ENCODE measurements around the gene PLBD1.
A peak's percentile ranks its signal among the peaks of the same experiment; 100 is the strongest.

The PLBD1 gene

DNA sequence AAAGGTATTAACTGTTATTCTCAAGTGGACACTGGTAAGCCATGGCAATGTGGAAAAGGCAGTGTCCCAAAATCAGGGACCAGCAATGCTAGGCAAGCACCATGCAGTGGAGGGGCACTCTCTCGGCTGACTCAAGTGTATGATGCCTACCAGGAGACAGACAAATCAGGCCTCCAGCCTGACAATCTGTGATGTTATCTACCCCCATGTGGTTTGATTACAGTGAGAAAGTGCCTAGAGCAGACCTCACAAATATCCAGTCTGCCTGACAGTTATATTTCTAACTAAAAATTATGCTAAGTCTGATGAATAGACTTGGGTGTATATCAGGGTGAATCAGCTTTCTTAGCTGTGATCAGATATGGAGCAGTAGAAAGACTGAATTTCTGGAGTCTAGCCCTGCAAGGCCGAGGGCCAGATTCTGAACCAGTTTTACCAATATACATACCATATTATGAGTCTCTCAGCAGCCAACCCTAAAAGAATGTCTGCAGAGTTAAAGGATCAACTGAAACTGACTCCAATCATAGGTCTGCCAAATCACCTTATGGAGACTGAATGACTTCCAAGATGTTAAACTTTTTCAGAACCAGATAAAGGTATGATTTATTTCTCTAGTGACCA, 3.2 kb downstream of the PLBD1 start:
- DNase-seq: no peak

DNA sequence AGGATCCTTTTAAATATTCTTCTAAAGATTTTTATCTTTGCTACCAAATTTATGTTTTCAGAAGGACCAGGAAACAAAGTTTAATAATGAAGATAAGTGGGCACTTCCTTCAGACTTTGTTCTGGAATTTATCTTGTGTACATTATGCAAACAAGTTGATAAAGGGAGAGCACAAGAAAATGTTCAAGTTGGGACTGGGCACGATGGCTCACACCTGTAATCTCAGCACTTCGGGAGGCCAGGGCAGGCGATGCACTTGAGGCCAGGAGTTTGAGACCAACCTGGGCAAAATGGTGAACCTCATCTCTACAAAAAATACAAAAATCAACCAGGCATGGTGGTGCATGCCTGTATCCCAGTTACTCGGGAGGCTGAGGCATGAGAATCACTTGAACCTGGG, 4.6 kb downstream of the PLBD1 start:
- no peak for DNase-seq

DNA sequence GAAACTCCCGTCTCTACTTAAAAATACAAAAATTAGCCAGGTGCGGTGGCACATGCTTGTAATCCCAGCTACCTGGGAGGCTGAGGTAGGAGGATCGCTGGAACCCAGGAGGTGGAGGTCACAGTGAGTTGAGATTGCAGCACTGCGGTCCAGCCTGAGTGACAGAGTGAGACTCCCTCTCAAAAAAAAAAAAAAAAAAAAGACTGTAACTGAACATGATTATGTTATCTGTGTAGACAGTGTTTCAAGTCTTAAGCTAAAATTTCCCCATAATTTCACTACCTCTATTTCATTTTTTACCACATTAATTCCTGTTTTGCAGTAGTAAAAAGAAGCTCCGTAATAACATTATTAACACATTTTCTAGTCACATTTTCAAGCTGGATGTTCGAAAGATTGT, 5.4 kb downstream of the PLBD1 start:
- no peak for DNase-seq

DNA sequence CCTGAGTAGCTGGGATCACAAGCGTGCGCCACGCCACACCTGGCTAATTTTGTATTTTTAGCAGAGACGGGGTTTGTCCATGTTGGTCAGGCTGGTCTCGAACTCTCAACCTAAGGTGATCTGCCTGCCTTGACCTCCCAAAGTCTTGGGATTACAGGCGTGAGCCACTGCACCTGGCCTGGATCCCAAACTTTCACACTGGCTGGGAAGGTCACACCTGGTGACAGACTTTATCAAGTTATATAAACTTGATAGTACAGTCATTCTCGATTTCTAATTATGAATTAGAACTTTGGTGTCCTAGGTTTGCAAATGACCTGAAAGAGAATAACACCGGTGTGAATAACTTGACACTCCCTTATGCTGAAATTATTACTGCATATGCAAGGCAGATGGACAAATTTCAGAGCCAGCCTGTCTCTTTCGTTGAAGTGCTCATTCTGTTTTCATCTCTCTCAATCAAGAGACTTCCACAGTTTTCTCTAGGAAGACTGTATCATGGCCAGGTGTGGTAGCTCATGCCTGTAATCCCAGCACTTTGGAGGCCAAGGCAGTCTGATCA, 5.9 kb downstream of the PLBD1 start:
- no peak for DNase-seq

DNA sequence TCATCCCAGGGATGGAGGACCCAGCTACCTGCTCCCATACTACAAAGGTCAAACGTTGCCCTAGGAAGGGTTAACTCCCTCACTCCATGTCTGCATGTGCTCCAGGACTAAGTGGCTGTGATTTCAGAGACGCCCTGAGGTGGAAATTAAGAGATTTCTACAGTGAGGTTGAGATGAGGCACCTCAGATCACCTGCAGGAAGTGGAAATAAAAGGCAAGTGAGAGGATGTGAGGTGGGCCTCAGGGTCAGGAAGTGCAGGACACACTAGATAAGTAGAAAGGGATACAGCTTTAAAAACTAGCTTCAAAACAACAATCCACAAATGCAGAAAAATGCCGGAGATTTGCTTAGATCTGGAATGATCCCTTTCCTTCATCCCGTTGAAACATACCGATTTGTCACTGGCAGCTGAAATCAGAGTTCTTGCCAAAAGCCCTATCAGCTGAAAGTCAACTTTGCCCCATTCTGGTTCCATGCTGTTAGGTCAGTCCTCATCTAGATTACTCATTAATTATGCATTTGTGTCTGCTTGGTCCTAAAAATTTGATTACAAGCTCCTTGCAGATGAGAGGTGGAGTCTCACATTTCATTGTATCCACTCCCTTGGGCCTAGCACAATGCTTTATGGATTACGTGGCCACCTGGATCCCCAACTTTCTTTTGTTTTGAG, 6.6 kb downstream of the PLBD1 start:
- DNase-seq: no peak

DNA sequence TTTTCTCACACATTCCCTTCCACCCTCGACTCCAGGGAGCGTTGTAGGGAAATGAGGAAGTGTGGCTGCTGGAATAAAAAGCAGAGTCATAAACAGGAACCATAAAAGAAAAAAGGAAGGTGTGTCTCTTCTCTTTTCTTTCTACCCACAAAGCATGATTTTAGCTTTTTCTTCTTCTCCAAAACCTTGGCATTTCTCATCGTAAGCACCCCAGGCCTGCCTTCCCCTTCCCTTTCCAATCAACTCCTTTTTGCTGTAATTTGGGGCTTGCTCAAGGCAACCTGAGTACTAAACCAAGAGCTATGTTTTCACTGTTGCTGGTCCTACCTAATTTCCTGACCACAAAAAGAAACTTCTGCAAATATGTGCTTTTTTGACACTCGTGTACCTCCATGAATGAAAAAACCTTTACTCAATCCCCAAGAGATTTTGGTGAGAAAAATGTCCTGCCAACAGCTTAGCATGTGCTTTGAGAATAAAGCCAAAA, 9.2 kb downstream of the PLBD1 start:
- DNase-seq: no peak

DNA sequence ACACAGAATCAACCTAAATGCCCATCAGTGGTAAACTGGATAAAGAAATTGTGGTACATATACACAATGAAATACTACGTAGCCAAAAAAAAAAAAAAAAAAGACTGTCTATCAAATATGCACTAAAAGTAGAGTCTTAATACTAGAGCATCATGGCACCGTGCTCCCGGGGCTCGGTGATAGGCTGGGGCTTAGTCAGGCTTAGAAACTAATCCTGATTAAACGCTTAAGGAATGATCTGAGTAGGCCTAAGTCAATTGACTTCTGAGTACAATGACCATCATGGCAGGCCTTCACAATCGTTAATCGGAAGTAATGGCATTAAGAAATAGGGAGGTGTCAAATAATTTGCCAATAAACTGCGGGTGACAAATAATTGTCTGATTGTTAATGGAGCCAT, 9.7 kb downstream of the PLBD1 start:
- no peak for DNase-seq

DNA sequence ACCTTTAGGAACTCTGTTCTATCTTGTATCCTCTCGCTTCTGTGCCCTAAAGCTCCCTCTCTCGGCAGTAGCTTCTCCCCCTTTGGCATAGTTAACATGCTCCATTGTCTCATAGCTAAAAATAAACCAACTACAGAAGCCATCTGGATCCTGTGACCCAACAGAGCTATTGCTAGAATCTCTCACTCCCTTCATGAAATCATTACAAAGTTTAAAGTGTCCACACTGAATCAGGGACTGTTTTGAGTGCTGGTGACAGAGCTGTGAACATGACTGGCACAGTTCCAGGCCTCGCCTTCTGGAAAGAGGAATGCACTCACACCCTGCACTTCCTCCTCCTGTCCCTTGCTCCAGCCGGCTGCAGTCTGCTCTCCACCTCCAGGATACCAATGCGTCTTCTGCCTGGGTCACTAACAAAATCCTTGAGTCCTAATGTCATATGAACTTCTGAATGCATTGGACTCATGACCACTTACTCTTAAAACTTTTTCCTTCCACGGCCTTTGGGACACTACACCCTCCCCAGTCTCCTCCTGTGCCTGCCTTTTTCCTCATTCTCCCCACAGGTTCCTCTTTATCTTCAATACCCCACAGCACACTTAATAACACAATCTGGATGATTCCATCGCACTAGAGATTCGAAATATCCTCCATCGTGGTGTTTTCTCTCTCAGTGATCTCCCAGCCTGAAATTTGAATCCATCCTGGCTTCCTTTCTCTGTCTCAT, 13.2 kb downstream of the PLBD1 start:
- DNase-seq: peak; percentile 77

DNA sequence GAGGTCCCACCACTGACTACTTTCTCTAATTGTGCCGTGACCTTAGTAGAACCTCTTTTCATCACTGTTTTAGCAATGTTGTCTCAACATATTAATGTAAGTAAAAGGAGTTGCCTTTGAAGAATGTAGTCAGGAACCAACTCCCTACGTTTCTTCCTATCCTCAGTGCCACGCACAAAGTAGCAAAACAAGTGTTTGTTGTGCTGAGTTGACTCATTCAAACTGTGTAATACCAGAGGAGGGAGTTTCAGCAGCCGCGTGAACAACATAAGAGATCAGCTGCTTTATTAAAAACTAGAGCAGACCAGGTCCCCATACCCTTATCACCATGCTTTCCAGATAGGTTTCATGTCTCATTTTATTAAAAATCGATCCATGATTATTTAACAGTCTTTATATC, 19.1 kb downstream of the PLBD1 start:
- DNase-seq: no peak

DNA sequence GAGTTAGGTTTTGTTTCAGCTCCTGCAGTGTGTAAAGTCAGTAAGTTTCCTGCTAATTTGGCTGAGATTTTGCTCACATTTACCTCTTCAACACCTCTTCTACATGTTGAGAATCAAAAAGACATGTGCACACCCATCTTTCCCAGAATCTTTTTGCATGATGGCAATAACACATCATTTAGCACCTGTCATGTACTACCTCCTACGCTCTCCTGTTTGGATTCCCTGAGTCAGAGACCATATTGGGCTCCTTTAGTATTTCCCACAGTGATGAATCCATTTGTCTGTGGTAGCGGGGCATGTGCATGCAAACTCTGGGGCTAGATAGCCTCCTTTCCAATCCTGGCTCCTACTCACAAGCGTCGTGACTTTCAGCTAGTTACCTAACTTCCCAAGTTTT, 20.1 kb downstream of the PLBD1 start:
- no peak for DNase-seq

DNA sequence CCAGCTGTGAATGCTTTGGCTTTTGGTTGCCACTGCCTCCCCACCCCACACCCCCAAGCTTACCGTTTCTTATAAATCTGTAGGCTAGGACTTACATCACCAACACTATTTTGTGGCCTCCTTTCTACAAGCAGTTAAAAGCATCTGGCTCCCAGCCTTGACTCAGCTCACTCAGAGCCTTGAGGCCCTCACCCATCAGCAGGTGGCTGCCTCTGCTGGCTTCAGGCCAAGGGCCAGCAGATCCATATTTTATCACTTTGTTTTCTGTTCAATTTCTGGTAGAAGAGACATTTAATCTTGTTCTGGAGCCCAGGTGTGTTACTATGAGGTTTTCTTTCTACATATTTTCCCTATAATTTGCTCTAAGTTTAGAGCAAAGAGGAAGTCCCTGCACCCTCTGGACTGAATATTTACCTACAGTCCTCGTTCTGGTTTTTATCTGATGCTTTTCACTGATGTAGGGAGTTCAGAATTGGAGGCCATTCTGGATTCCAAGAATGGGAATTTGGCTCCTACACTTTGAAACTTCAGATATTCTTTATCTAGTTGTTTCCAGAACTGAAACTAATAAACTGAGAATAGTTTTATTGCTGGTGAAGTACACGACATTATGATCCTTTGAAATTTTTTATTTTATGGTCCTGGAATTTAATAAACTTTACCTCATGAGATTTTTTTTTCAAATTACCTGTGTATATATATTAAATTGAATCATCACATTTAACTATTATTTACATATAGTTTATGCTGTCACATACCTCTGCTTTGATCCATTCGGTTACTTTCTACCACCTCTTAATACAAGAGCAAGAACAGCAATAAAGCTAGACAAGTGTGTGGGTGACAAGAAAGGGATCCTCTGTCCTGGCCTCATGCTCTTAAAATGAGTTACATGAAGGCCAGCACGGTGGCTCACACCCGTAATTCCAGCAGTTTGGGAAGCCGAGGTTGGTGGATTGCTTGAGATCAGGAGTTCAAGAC, 22.2 kb downstream of the PLBD1 start:
- peak; percentile 9 for DNase-seq

DNA sequence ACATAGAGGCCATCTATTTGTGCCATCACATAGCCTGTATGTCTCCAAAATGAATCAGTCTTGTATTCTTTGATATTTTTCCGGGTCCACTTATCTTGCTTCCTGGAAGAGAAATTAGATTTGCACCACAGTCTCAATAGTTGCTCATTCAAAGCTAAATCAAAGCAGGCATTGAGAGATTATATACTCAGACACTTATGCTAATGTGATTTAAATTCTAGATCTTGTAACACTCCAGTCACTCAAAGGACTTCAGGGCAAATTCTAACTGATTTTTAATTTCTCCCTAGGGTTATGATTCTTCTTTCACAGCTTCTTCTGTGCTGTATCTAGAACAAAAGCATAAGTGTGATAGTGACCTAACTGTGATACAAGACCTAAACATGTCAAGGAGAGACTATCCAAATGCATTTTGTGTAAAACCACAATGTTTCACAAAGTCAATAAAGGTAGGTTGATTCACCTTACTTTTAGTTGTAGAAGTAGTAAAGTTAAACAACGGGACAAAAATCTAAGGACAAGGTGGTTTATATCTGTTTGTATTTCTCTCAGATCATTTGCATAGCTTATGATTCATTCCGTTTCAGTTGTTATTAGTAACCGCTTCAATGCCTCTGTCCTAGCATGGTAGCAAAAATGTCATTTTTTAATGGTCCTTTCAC, 26.8 kb downstream of the PLBD1 start:
- DNase-seq: no peak

DNA sequence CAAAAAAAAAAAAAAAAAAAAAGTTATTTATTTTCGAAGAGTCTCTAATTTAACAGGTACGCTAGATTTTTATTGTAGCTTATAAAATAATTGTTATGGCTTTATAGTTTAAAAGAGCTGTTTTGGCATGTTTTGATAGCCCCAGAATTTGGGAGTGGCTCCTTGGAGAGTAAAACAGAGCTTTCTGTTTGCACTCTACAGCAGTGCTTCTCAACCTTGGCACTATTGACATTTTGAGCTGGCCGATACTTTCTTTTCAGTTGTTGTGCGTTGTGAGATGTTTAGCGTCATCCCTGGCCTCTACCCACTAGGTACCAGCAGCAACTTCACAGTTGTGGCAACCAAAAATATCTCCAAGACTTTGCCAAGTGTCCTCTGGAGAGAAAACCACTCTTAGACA, 30.6 kb downstream of the PLBD1 start:
- no peak for DNase-seq

DNA sequence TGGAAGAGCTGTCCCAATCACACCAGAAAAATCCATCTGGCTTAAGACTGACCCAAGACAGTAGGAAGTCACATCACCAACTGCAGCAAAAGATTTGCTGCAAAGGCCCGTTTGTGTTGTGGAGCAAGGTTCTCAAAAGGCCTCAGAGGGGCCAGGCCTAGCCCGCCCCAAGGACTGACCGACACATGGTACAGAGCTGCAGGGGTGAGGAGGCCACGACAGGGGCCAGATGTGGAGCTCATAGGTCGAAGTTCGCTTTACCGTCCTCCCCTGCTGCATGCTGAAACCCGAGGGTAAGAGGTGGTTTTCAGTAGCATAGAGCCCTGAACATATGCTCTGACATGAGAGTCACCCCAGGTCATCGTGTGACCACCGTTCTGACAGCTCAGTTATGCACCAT, 35.5 kb downstream of the PLBD1 start:
- DNase-seq: no peak

DNA sequence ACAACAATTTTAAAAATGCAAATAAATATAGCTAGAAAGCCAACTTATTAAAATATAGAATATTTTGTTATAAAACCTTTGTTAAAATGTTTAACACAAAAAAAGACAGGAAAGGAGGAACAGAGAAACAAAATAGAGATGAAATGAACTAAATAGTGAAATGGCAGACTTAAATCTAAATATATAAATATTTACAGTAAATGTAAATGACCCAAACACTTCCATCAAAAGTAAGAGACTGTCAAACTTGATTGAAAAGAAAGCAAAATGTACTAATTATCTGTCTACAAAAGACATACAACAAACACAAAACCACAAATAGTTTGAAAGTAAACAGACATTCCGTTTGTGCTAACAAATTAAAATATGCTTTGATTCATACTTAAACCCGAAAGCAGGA, 41.7 kb downstream of the PLBD1 start:
- no peak for DNase-seq

DNA sequence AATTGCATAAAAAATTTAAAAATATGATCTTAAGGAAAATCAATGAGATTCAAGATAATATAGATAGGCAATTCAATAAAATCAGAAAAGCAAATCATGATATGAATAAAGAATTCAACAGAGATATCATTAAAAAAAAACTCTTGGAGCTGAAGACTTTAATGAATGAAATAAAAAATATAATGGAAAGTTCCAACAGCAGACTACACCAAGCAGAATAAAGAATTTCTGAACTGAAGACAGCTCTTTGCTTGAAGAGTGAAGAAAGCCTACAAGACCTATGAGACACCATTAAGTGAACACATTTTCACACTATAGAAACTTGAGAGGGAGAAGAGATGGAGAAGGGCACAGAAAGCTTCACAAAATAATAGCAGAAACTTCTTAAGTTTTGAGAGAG, 45.9 kb downstream of the PLBD1 start:
- no peak for DNase-seq

DNA sequence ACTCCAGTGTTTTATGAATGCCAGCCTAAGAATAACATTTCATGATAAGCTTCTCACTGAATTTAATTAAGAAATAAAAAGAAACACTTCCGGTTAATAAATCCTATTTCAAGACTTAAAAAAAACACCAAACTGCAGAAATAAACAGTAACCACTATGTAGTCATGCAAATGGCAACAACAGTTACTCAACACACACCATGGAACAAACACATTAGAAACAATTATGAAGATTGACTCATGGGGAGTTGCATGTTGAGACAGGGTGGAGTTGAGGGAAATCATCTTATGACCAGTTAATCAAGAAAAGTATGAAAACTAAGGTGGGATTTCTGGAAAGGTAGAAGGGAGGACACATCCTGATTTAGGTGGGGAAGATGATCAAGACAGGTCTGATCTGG, 52.7 kb downstream of the PLBD1 start:
- DNase-seq: no peak

DNA sequence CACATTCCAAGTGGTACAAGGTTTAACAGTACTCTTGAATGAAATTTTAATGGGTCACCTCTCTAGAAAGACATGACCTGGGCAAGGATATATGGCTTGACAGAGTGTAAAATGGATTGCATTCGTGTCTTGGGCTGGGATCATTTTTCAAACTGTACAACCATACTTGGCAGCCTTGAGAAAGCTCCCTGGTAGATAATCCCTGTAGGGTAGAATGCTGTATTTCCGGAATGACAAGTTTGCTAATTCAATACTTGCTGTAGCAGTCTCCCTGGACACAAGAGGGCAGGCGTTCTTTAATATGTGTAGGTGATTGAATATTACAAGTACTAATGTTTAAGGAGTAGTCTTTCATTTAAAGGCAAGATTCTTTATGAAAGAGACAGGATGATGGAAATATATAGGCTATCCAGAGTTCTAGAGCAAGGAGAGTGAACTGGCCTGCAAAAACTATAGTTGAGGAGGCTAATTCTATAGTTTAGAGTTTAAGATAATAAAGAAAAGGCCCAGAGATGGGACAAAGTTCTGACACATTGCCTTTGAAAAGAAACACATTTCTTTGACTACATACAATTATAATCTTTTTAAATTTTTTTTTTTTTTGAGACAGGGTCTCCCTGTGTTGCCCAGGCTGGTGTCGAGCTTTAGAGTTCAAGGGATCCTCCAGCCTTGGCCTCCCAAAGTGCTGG, 53.4 kb downstream of the PLBD1 start:
- DNase-seq: peak; percentile 68

DNA sequence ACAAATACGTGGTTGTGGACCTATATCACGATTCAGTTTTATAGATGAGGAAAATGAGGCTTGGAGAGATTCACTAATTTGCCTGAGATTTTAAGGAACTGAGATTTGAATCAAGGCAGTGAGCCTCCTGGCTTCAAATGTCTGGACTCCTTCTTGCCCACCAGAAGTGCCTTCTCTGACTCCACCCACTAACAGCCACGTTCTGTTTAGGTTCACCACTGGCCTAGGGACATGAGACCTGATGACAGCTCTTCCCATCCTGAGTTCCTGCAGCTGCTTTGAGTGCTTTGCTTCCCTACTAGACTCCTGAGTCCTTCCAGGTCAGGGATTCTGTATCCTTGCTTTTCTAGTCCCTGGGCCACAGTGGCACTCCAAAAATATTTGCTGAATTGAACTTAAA, 57.1 kb downstream of the PLBD1 start:
- no peak for DNase-seq

DNA sequence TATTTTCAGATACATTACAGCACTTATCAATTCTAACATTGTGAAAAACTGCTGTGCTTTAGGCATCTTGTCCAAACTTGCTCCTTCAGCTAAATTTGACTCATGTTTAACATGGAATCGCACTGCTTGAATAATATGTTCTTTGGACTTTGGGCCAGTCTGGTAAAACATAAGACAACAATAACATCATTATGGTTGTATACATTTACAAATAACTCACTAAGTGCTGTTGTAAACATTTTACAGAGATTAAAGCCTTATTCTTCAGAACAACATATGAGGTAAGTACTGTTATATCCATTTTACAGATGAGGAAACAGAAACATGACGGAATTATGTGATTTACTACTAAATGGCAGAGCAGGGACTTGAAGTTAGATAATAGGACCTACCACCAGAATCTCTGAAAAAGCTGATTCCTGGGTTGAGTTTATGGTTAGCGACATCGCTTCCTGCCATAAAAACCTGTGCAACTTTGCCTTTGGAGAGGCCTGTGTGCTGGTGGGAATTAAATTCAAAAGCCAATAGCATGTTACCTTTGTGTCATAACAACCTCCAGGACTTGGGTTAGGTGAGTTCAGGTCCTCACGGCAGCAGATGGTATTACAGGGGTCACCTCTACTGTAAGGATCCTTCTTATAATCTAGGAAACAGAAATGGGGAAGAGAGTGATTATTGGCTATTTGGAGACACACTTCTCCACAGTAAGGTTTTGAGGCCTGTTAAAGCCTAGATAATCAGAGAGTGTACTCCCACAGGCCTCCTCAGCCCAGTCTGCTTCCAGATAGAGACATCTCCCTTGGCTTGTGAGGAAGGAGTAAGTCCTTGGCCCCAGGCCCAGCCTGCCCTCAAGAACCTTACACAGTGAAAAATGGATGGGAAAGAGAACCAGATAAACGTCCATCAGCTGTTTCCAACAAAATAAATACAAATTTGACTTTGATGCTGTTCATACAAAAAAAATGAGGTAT, 61.8 kb downstream of the PLBD1 start:
- no peak for DNase-seq

Measured in NCI-H345 (cell line).